MM.1S (cell line): ENCODE data around the gene BARX2.
A peak's percentile ranks its signal among the peaks of the same experiment; 100 is the strongest.

Source experiments
- DNase-seq: peaks from one replicate; pipeline ENCODE4 v3.0.0-alpha.2; 2015
- H2AFZ ChIP-seq: fragments of 300-600 bp; sonication (generic); 2 replicates; pipeline ENCODE4 v1.6.0; 2016; ENCODE audit warnings: antibody characterized with exemption, low read length
- H3F3A ChIP-seq: fragments of 300-600 bp; sonication (generic); 2 replicates; pipeline ENCODE4 v1.6.1; 2016; ENCODE audit warnings: mild to moderate bottlenecking, antibody characterized with exemption, low read length, moderate library complexity, mixed read lengths; ENCODE audit not compliant: insufficient read depth
- H3K27ac ChIP-seq: fragments of 300-600 bp; sonication (generic); 2 replicates; pipeline ENCODE4 v1.5.1; 2016; ENCODE audit warnings: mild to moderate bottlenecking, low read length
- H3K27me3 ChIP-seq: fragments of 300-600 bp; sonication (generic); replicated peaks from 2 replicates; pipeline ENCODE4 v1.6.0; 2016; ENCODE audit warnings: low read length; ENCODE audit not compliant: insufficient read depth
- H3K36me3 ChIP-seq: fragments of 300-600 bp; sonication (generic); replicated peaks from 2 replicates; pipeline ENCODE4 v1.6.1; 2016; ENCODE audit warnings: mild to moderate bottlenecking, low read length, mixed read lengths; ENCODE audit not compliant: insufficient read depth
- H3K4me1 ChIP-seq: fragments of 300-600 bp; sonication (generic); 2 replicates; pipeline ENCODE4 v1.6.1; 2016; ENCODE audit warnings: low read length, mixed read lengths
- H3K4me2 ChIP-seq: fragments of 300-600 bp; sonication (generic); 2 replicates; pipeline ENCODE4 v1.6.0; 2016; ENCODE audit warnings: low read depth, low read length
- H3K4me3 ChIP-seq: fragments of 300-600 bp; sonication (generic); 2 replicates; pipeline ENCODE4 v1.5.1; 2016; ENCODE audit warnings: low read length, mixed read lengths
- H3K79me2 ChIP-seq: fragments of 300-600 bp; sonication (generic); 2 replicates; pipeline ENCODE4 v1.6.1; 2016; ENCODE audit warnings: mixed run types, low read length, mixed read lengths
- H3K9ac ChIP-seq: fragments of 300-600 bp; sonication (generic); 2 replicates; pipeline ENCODE4 v1.6.1; 2016; ENCODE audit warnings: low read length, mixed read lengths
- H3K9me2 ChIP-seq: fragments of 300-600 bp; sonication (generic); replicated peaks from 2 replicates; pipeline ENCODE4 v1.6.1; 2016; ENCODE audit warnings: mild to moderate bottlenecking, low read length, mixed read lengths; ENCODE audit not compliant: insufficient read depth
- H3K9me3 ChIP-seq: fragments of 300-600 bp; sonication (generic); replicated peaks from 2 replicates; pipeline ENCODE4 v1.6.1; 2016; ENCODE audit warnings: mild to moderate bottlenecking, low read length, mixed read lengths; ENCODE audit not compliant: insufficient read depth
- H4K20me1 ChIP-seq: fragments of 300-600 bp; sonication (generic); 2 replicates; pipeline ENCODE4 v1.6.1; 2016; ENCODE audit warnings: mild to moderate bottlenecking, low read length, moderate library complexity, mixed read lengths; ENCODE audit not compliant: insufficient read depth
- CTCF ChIP-seq: fragments of 300-600 bp; sonication (generic); IDR thresholded peaks from 2 replicates; pipeline ENCODE4 v1.5.1; 2016; ENCODE audit warnings: antibody characterized with exemption, low read length, mixed read lengths
- EZH2 ChIP-seq: fragments of 300-600 bp; sonication (generic); optimal IDR thresholded peaks from 2 replicates; pipeline ENCODE3; 2017; ENCODE audit warnings: low read depth, mild to moderate bottlenecking, antibody characterized with exemption, low read length, mixed read lengths
- EZH2phosphoT487 ChIP-seq: fragments of 300-600 bp; sonication (generic); IDR thresholded peaks from 2 replicates; pipeline ENCODE4 v1.6.1; 2018; ENCODE audit warnings: antibody characterized with exemption, low read length

Gene BARX2

GRCh38 chr11:129434641-129435498 lies 59.2 kb downstream of the BARX2 start:
- Histone ChIP-seq H3K4me2 (peak overlapping the region; percentile 48), H3K36me3 (peaks cover 13% of the 10 kb centered on the region), H3F3A (peaks cover 14% of the 10 kb centered on the region; the same call in 1 of the 2 replicates), H3K9me3 (no peaks in the 10 kb centered on the region), H4K20me1 (no peaks in the 10 kb centered on the region), H3K4me1 (peaks cover 49% of the 10 kb centered on the region), H3K27me3 (no peaks in the 10 kb centered on the region), H3K4me3 (no peak overlapping the region), H2AFZ (no peak overlapping the region), H3K9ac (peak overlapping the region; percentile 11; the same call in 1 of the 2 replicates), H3K27ac (peak overlapping the region; percentile 67), H3K9me2 (no peaks in the 10 kb centered on the region), H3K79me2 (peaks cover 98% of the 10 kb centered on the region)
- no peak for DNase-seq
- no peak for TF ChIP-seq EZH2phosphoT487
- TF ChIP-seq EZH2 = no peak
- no peak for TF ChIP-seq CTCF

GRCh38 chr11:129435499-129436245 lies 60.0 kb downstream of the BARX2 start:
- Histone ChIP-seq H3K27me3 (no peaks in the 10 kb centered on the region), H3F3A (peaks cover 14% of the 10 kb centered on the region; the same call in 1 of the 2 replicates), H3K36me3 (peaks cover 14% of the 10 kb centered on the region), H3K4me3 (no peak overlapping the region), H2AFZ (no peak overlapping the region), H3K9me2 (no peaks in the 10 kb centered on the region), H3K9ac (peak overlapping the region; percentile 11), H3K4me2 (peak overlapping the region; percentile 48), H3K27ac (peak overlapping the region; percentile 67), H4K20me1 (no peaks in the 10 kb centered on the region; the same call in 1 of the 2 replicates), H3K79me2 (peaks cover 98% of the 10 kb centered on the region), H3K9me3 (no peaks in the 10 kb centered on the region), H3K4me1 (peaks cover 46% of the 10 kb centered on the region)
- TF ChIP-seq EZH2phosphoT487 (no peak), EZH2 (no peak), CTCF (no peak)
- no peak for DNase-seq

GRCh38 chr11:129436573-129436972 lies 60.9 kb downstream of the BARX2 start:
- H3K4me3 ChIP-seq = no peak overlapping the region
- no peak overlapping the region for H2AFZ ChIP-seq
- TF ChIP-seq EZH2 (no peak), CTCF (no peak), EZH2phosphoT487 (no peak)
- H3K9me3 ChIP-seq = no peaks in the 10 kb centered on the region
- H3K9me2 ChIP-seq = no peaks in the 10 kb centered on the region
- H3K4me1 ChIP-seq = peaks cover 42% of the 10 kb centered on the region
- peaks cover 14% of the 10 kb centered on the region; the same call in 1 of the 2 replicates for H3F3A ChIP-seq
- peaks cover 18% of the 10 kb centered on the region for H3K36me3 ChIP-seq
- peak overlapping the region; percentile 48 for H3K4me2 ChIP-seq
- DNase-seq = no peak
- H4K20me1 ChIP-seq = no peaks in the 10 kb centered on the region; the same call in 1 of the 2 replicates
- peak overlapping the region; percentile 11; the same call in 1 of the 2 replicates for H3K9ac ChIP-seq
- peak overlapping the region; percentile 67; the same call in 1 of the 2 replicates for H3K27ac ChIP-seq
- peaks cover 98% of the 10 kb centered on the region for H3K79me2 ChIP-seq
- no peaks in the 10 kb centered on the region for H3K27me3 ChIP-seq
